ENCODE data around the gene DCLK1.
"Not testable (repeated sequence)": the region's sequence is repeated elsewhere in the genome, so short reads cannot be mapped to it uniquely, and the experiment has no call there.

The DCLK1 gene

GRCh38 chr13:36088463-36088862 lies 42.7 kb downstream of the DCLK1 start:
- DNase-seq (ENCODE audit: extremely low read depth in 1 of 2, low read depth in 1 of 2): no peak

GRCh38 chr13:36088001-36088400 lies 43.2 kb downstream of the DCLK1 start:
- DNase-seq (ENCODE audit: extremely low read depth in 1 of 2, low read depth in 1 of 2): no peak

GRCh38 chr13:36086117-36086516 lies 45.1 kb downstream of the DCLK1 start:
- DNase-seq (ENCODE audit: extremely low read depth in 1 of 2, low read depth in 1 of 2): no peak

- DNase-seq (ENCODE audit: extremely low read depth in 1 of 2, low read depth in 1 of 2): no peak
These were observed 47.1 kb downstream of the DCLK1 start for GRCh38 chr13:36084131-36084530.

GRCh38 chr13:36082806-36083205 lies 48.4 kb downstream of the DCLK1 start:
- DNase-seq (ENCODE audit: extremely low read depth in 1 of 2, low read depth in 1 of 2): no peak

- no peak for DNase-seq (ENCODE audit: extremely low read depth in 1 of 2, low read depth in 1 of 2)
These were observed 48.8 kb downstream of the DCLK1 start for GRCh38 chr13:36082396-36082795.

GRCh38 chr13:36076211-36076610 lies 55.0 kb downstream of the DCLK1 start:
- no peak for DNase-seq (ENCODE audit: extremely low read depth in 1 of 2, low read depth in 1 of 2)

GRCh38 chr13:36074659-36075058 lies 56.5 kb downstream of the DCLK1 start:
- DNase-seq (ENCODE audit: extremely low read depth in 1 of 2, low read depth in 1 of 2): no peak

- DNase-seq (ENCODE audit: extremely low read depth in 1 of 2, low read depth in 1 of 2): no peak
These were observed 58.8 kb downstream of the DCLK1 start for GRCh38 chr13:36072152-36072935.

GRCh38 chr13:36070504-36071192 lies 60.5 kb downstream of the DCLK1 start:
- not testable (repeated sequence) for DNase-seq (ENCODE audit: extremely low read depth in 1 of 2, low read depth in 1 of 2)

GRCh38 chr13:36069881-36070366 lies 61.3 kb downstream of the DCLK1 start:
- no peak for DNase-seq (ENCODE audit: extremely low read depth in 1 of 2, low read depth in 1 of 2)

- no peak for DNase-seq (ENCODE audit: extremely low read depth in 1 of 2, low read depth in 1 of 2)
These were observed 62.2 kb downstream of the DCLK1 start for GRCh38 chr13:36068991-36069390.

- DNase-seq (ENCODE audit: extremely low read depth in 1 of 2, low read depth in 1 of 2): no peak
These were observed 62.6 kb downstream of the DCLK1 start for GRCh38 chr13:36068566-36068965.

GRCh38 chr13:36067746-36068381 lies 63.3 kb downstream of the DCLK1 start:
- DNase-seq (ENCODE audit: extremely low read depth in 1 of 2, low read depth in 1 of 2): no peak

- DNase-seq (ENCODE audit: extremely low read depth in 1 of 2, low read depth in 1 of 2): no peak
These were observed 68.9 kb downstream of the DCLK1 start for GRCh38 chr13:36062249-36062648.

- DNase-seq (ENCODE audit: extremely low read depth in 1 of 2, low read depth in 1 of 2): no peak
These were observed 69.6 kb downstream of the DCLK1 start for GRCh38 chr13:36061621-36062020.

- no peak for DNase-seq (ENCODE audit: extremely low read depth in 1 of 2, low read depth in 1 of 2)
These were observed 70.1 kb downstream of the DCLK1 start for GRCh38 chr13:36061054-36061453.

- DNase-seq (ENCODE audit: extremely low read depth in 1 of 2, low read depth in 1 of 2): no peak
These were observed 71.9 kb downstream of the DCLK1 start for GRCh38 chr13:36059321-36059720.

GRCh38 chr13:36058116-36058515 lies 73.1 kb downstream of the DCLK1 start:
- no peak for DNase-seq (ENCODE audit: extremely low read depth in 1 of 2, low read depth in 1 of 2)

GRCh38 chr13:36057547-36057946 lies 73.6 kb downstream of the DCLK1 start:
- no peak for DNase-seq (ENCODE audit: extremely low read depth in 1 of 2, low read depth in 1 of 2)

GRCh38 chr13:36057041-36057440 lies 74.1 kb downstream of the DCLK1 start:
- DNase-seq (ENCODE audit: extremely low read depth in 1 of 2, low read depth in 1 of 2): no peak

- DNase-seq (ENCODE audit: extremely low read depth in 1 of 2, low read depth in 1 of 2): no peak
These were observed 75.8 kb downstream of the DCLK1 start for GRCh38 chr13:36055366-36055765.
